ENCODE measurements around the gene KRTAP1-5.
"Not testable (repeated sequence)": the region's sequence is repeated elsewhere in the genome, so short reads cannot be mapped to it uniquely, and the experiment has no call there.

DNA sequence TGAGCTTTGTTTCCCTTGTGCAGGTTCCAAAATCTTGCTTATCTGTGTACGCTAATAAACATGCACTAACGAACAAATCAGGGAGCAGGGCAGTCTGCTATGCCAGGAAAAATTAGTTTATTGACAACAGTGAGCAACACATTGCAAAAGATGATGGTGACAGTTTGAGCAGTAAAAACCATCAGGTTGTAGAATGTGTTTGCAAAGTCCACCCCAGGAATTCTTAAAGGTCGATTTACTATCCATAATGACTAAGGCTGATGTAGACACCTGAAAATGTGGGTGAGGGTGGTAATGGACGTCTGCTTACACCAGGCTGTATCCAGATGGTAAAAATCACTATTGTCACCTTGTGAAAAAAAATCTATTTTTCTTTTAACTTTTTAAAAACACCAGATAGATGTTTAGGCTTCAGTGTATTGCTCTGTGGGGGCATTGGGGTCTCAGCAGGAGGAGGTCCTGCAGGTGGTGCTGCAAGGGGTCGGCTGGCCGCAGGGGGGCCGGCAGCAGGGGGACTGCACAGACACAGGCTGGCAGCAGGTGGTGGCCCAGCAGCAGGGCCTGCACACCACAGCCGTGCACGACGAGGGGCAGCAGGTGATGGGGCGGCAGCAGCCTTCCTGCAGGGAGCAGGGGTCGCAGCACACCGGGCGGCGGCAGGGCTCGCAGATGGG lies 38.1 kb upstream of the KRTAP1-5 start:
- TF ChIP-seq, protein P1, sequence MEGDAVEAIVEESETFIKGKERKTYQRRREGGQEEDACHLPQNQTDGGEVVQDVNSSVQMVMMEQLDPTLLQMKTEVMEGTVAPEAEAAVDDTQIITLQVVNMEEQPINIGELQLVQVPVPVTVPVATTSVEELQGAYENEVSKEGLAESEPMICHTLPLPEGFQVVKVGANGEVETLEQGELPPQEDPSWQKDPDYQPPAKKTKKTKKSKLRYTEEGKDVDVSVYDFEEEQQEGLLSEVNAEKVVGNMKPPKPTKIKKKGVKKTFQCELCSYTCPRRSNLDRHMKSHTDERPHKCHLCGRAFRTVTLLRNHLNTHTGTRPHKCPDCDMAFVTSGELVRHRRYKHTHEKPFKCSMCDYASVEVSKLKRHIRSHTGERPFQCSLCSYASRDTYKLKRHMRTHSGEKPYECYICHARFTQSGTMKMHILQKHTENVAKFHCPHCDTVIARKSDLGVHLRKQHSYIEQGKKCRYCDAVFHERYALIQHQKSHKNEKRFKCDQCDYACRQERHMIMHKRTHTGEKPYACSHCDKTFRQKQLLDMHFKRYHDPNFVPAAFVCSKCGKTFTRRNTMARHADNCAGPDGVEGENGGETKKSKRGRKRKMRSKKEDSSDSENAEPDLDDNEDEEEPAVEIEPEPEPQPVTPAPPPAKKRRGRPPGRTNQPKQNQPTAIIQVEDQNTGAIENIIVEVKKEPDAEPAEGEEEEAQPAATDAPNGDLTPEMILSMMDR (IDR thresholded peaks at IDR 0.05): not testable (repeated sequence)
- not testable (repeated sequence) for TF ChIP-seq POLR2A (IDR thresholded peaks at IDR 0.05)

Data from adrenal gland (tissue), 5 donors.